Measurements from ENCODE around the gene SPECC1L.

SPECC1L gene

GRCh38 chr22:24376586-24376985, 106.0 kb downstream of the SPECC1L start:
- DNase-seq, result no peak
- H4K20me1 ChIP-seq (ENCODE audit: insufficient read depth, low read length), result no peaks in the 10 kb centered on the region
- H3K27me3 ChIP-seq (ENCODE audit: insufficient read depth, low read length, poor library complexity), result no peaks in the 10 kb centered on the region
- peaks cover 43% of the 10 kb centered on the region for H3K4me1 ChIP-seq (ENCODE audit: insufficient read depth, low read length)
- no peak overlapping the region for H3K4me3 ChIP-seq (ENCODE audit: low read depth in 1 of 2, low read length in 2 of 2)
- H3K27ac ChIP-seq (ENCODE audit: low read length), result no peak overlapping the region
- TF ChIP-seq EZH2 (IDR thresholded peaks at IDR 0.05; ENCODE audit: borderline replicate concordance, low read depth, low read length, severe bottlenecking), result no peak
- no peak for TF ChIP-seq CTCF (IDR thresholded peaks at IDR 0.05; ENCODE audit: borderline replicate concordance, extremely low read depth, low read length, poor library complexity, severe bottlenecking)
- H3K79me2 ChIP-seq (ENCODE audit: insufficient read depth, low read length), result peaks cover 9% of the 10 kb centered on the region
- ATAC-seq (ENCODE audit: insufficient read depth, low read depth), result no peak
- H3K9ac ChIP-seq (ENCODE audit: low read depth, low read length), result no peak overlapping the region
- H2AFZ ChIP-seq (ENCODE audit: low read depth, low read length), result no peak overlapping the region
- H3K4me2 ChIP-seq (ENCODE audit: insufficient read depth, low read length), result no peak overlapping the region
- no peaks in the 10 kb centered on the region for H3K9me3 ChIP-seq (ENCODE audit: insufficient read depth, low read length, severe bottlenecking)
- peaks cover 48% of the 10 kb centered on the region for H3K36me3 ChIP-seq (ENCODE audit: insufficient read depth, low read length)

GRCh38 chr22:24379536-24379935, 108.9 kb downstream of the SPECC1L start:
- Histone ChIP-seq H2AFZ (ENCODE audit: low read depth, low read length) (no peak overlapping the region), H3K9me3 (ENCODE audit: insufficient read depth, low read length, severe bottlenecking) (no peaks in the 10 kb centered on the region), H3K4me2 (ENCODE audit: insufficient read depth, low read length) (peak overlapping the region; percentile 42), H3K79me2 (ENCODE audit: insufficient read depth, low read length) (peaks cover 9% of the 10 kb centered on the region), H3K4me3 (ENCODE audit: low read depth in 1 of 2, low read length in 2 of 2) (no peak overlapping the region), H3K27ac (ENCODE audit: low read length) (peak overlapping the region; percentile 92), H3K36me3 (ENCODE audit: insufficient read depth, low read length) (peaks cover 47% of the 10 kb centered on the region), H4K20me1 (ENCODE audit: insufficient read depth, low read length) (no peaks in the 10 kb centered on the region), H3K27me3 (ENCODE audit: insufficient read depth, low read length, poor library complexity) (no peaks in the 10 kb centered on the region), H3K9ac (ENCODE audit: low read depth, low read length) (peak overlapping the region; percentile 40), H3K4me1 (ENCODE audit: insufficient read depth, low read length) (peaks cover 43% of the 10 kb centered on the region)
- TF ChIP-seq CTCF (IDR thresholded peaks at IDR 0.05; ENCODE audit: borderline replicate concordance, extremely low read depth, low read length, poor library complexity, severe bottlenecking), result no peak
- no peak for TF ChIP-seq EZH2 (IDR thresholded peaks at IDR 0.05; ENCODE audit: borderline replicate concordance, low read depth, low read length, severe bottlenecking)
- ATAC-seq (ENCODE audit: insufficient read depth, low read depth) (peak; percentile 98), DNase-seq (peak; percentile 57)

GRCh38 chr22:24380220-24380904, 109.7 kb downstream of the SPECC1L start:
- peaks cover 43% of the 10 kb centered on the region for H3K4me1 ChIP-seq (ENCODE audit: insufficient read depth, low read length)
- TF ChIP-seq CTCF (IDR thresholded peaks at IDR 0.05; ENCODE audit: borderline replicate concordance, extremely low read depth, low read length, poor library complexity, severe bottlenecking) (no peak), EZH2 (IDR thresholded peaks at IDR 0.05; ENCODE audit: borderline replicate concordance, low read depth, low read length, severe bottlenecking) (no peak)
- H3K9me3 ChIP-seq (ENCODE audit: insufficient read depth, low read length, severe bottlenecking), result no peaks in the 10 kb centered on the region
- peaks cover 40% of the 10 kb centered on the region for H3K36me3 ChIP-seq (ENCODE audit: insufficient read depth, low read length)
- peak overlapping the region; percentile 92 for H3K27ac ChIP-seq (ENCODE audit: low read length)
- H4K20me1 ChIP-seq (ENCODE audit: insufficient read depth, low read length), result no peaks in the 10 kb centered on the region
- no peak overlapping the region for H2AFZ ChIP-seq (ENCODE audit: low read depth, low read length)
- H3K4me2 ChIP-seq (ENCODE audit: insufficient read depth, low read length), result peak overlapping the region; percentile 42
- H3K4me3 ChIP-seq (ENCODE audit: low read depth in 1 of 2, low read length in 2 of 2), result no peak overlapping the region
- peaks cover 9% of the 10 kb centered on the region for H3K79me2 ChIP-seq (ENCODE audit: insufficient read depth, low read length)
- peak; percentile 8; the same call in 2 of the 3 replicates for ATAC-seq (ENCODE audit: insufficient read depth, low read depth)
- H3K27me3 ChIP-seq (ENCODE audit: insufficient read depth, low read length, poor library complexity), result no peaks in the 10 kb centered on the region
- peak overlapping the region; percentile 40 for H3K9ac ChIP-seq (ENCODE audit: low read depth, low read length)
- DNase-seq, result no peak
